Lower leg skin (tissue), 4 donors: Measurements from ENCODE around the gene SLC22A9. TPM values are rescaled to one million over a fixed set of nuclear protein-coding genes. Genes with fewer than 3 reads are reported as not detected.

Experiments used
- DNase-seq, 2 donors: peaks; one replicate each; pipeline ENCODE4 v3.0.0-alpha.2; 2019; ENCODE audit warnings: low spot score in 2 of 2
- H3K4me3 ChIP-seq: fragments of 200-600 bp; sonication (generic); 2 replicates; pipeline ENCODE4 v1.5.1; 2017; ENCODE audit warnings: mild to moderate bottlenecking, low read depth; ENCODE audit not compliant: poor library complexity, severe bottlenecking
- CTCF ChIP-seq, 3 donors: fragments of 450-650 bp; IDR thresholded peaks; one replicate each; pipeline ENCODE4 v1.5.1; 2016; ENCODE audit warnings: antibody characterized with exemption in 3 of 3, mild to moderate bottlenecking in 3 of 3, moderate library complexity in 2 of 3
- POLR2A ChIP-seq, 2 donors: fragments of 450-650 bp; IDR thresholded peaks; one replicate each; pipeline ENCODE4 v1.6.1; 2016 to 2017; ENCODE audit warnings: antibody characterized with exemption in 2 of 2, mild to moderate bottlenecking in 1 of 2, moderate library complexity in 1 of 2
- WGBS, 2 donors: methylation state at CpG; one replicate each; pipeline ENCODE4 v1.1.5; 2018; 5-methylcytosine and 5-hydroxymethylcytosine counted together
- intact Hi-C: fragments of 100-400 bp; cut with DNase I; formaldehyde crosslinking; loops from one replicate; pipeline ENCODE4 v1.15.0; 2023; ENCODE audit warnings: low total_unique reads
- total RNA-seq, 4 donors: library from RNA; depleted of rRNA; stranded (reverse); fragments of >200 nt; gene quantifications; one replicate each; pipeline ENCODE4 v1.1.0, GENCODE V29; 2016

Gene SLC22A9
- total RNA-seq, 4 donors from 2014 or later: not detected

- DNase-seq: no peak
- intact Hi-C loops: no loop called here
- no peak overlapping the region for H3K4me3 ChIP-seq
- 67 to 95% methylated on average over 1 of the region's 1 CpG for whole genome bisulfite sequencing, 2 donors
- no peak for TF ChIP-seq POLR2A (IDR thresholded peaks at IDR 0.05)
- TF ChIP-seq CTCF (IDR thresholded peaks at IDR 0.05): no peak
Observed at GRCh38 chr11:63395697-63396096, 26.1 kb downstream of the SLC22A9 start.

GRCh38 chr11:63404161-63404935 is 34.8 kb downstream of the SLC22A9 start:
- no peak for DNase-seq
- intact Hi-C loops: no loop called here
- TF ChIP-seq CTCF (IDR thresholded peaks at IDR 0.05) (no peak), POLR2A (IDR thresholded peaks at IDR 0.05) (no peak)
- no peak overlapping the region for H3K4me3 ChIP-seq
- 75 to 78% methylated on average over 5 of the region's 5 CpGs for WGBS, 2 donors

- DNase-seq: no peak
- WGBS, 2 donors: 65% methylated on average over 3 of the region's 3 CpGs
- intact Hi-C loops: no loop called here
- TF ChIP-seq POLR2A (IDR thresholded peaks at IDR 0.05) (no peak), CTCF (IDR thresholded peaks at IDR 0.05) (no peak)
- H3K4me3 ChIP-seq: no peak overlapping the region
Observed at GRCh38 chr11:63405114-63405513, 35.5 kb downstream of the SLC22A9 start.

- TF ChIP-seq POLR2A (IDR thresholded peaks at IDR 0.05) (no peak), CTCF (IDR thresholded peaks at IDR 0.05) (no peak)
- H3K4me3 ChIP-seq: no peak overlapping the region
- WGBS, 2 donors: 63 to 76% methylated on average over 2 of the region's 2 CpGs
- intact Hi-C loops: no loop called here
- DNase-seq: no peak
Observed at GRCh38 chr11:63406458-63406857, 36.9 kb downstream of the SLC22A9 start.

- no peak overlapping the region for H3K4me3 ChIP-seq
- 41 to 45% methylated on average over 2 of the region's 2 CpGs for WGBS, 2 donors
- DNase-seq: no peak
- TF ChIP-seq CTCF (IDR thresholded peaks at IDR 0.05): no peak
- no peak for TF ChIP-seq POLR2A (IDR thresholded peaks at IDR 0.05)
- intact Hi-C loops: no loop called here
Observed at GRCh38 chr11:63417174-63417852, 47.7 kb downstream of the SLC22A9 start.
